ENCODE data around the gene RAB32. TPM values are rescaled to one million over a fixed set of nuclear protein-coding genes. Genes with fewer than 3 reads are reported as not detected.

RAB32 gene
- polyA plus RNA-seq, 1 of the 3 experiments (the other 2 are of a cell fraction): 36.9 TPM

GRCh38 chr6:146592451-146592850 is 48.8 kb downstream of the RAB32 start (continued):
- TF ChIP-seq TEAD4 (IDR thresholded peaks at IDR 0.05; ENCODE audit: borderline replicate concordance, insufficient read depth) (no peak), MEF2A (IDR thresholded peaks at IDR 0.05; ENCODE audit: borderline replicate concordance, low read depth) (no peak), ELF1 (IDR thresholded peaks at IDR 0.05) (no peak)

DNA sequence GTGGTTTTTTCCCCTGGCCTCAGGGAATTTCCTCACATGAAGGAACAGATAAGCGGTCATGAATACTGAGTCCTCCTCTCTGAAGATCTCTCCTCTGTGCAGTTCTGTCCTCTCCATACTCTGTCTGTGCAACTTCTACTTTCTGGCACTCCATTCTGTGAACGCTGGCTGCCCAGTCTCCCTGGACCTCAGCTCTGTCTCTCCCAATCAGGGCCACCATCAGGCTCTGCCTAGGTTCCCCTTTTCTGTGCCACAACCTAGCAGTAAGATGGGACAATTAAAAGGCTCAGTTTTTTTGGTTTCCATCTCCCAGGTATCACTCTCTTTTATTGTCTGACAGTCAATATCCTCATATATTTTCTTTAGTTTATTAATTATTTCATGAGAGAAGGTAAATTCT is 50.4 kb downstream of the RAB32 start:
- Histone ChIP-seq H3K4me1 (ENCODE audit: control insufficient read depth in 1 of 2, insufficient read depth in 2 of 2, low read depth in 1 of 2, low read length in 1 of 2) (peaks cover 0 to 2% of the 10 kb centered on the region in 2 experiments; a peak in 1 of 4 replicates), H3K4me3 (ENCODE audit: low read depth in 2 of 2, low read length in 1 of 2) (no peak overlapping the region), H3K27ac (ENCODE audit: low read depth in 2 of 2, low read length in 1 of 2) (no peak overlapping the region), H3K27me3 (ENCODE audit: insufficient read depth) (no peaks in the 10 kb centered on the region), H3K4me2 (no peak overlapping the region), H3K9me3 (no peaks in the 10 kb centered on the region), H3K36me3 (replicated peaks in 1 of 2; ENCODE audit: control insufficient read depth in 1 of 2, insufficient read depth in 2 of 2, low read length in 1 of 2) (no peaks in the 10 kb centered on the region), H2AFZ (ENCODE audit: low read depth) (no peak overlapping the region), H3K79me2 (ENCODE audit: insufficient read depth) (no peaks in the 10 kb centered on the region), H3K9ac (no peak overlapping the region), H4K20me1 (ENCODE audit: insufficient read depth) (no peaks in the 10 kb centered on the region), H3K9me2 (no peaks in the 10 kb centered on the region), H3F3A (replicated peaks; ENCODE audit: insufficient read depth) (no peaks in the 10 kb centered on the region)
- 71% methylated on average over 2 of the region's 2 CpGs for WGBS (ENCODE audit: low lambda C conversion rate)
- TF ChIP-seq, protein P1, sequence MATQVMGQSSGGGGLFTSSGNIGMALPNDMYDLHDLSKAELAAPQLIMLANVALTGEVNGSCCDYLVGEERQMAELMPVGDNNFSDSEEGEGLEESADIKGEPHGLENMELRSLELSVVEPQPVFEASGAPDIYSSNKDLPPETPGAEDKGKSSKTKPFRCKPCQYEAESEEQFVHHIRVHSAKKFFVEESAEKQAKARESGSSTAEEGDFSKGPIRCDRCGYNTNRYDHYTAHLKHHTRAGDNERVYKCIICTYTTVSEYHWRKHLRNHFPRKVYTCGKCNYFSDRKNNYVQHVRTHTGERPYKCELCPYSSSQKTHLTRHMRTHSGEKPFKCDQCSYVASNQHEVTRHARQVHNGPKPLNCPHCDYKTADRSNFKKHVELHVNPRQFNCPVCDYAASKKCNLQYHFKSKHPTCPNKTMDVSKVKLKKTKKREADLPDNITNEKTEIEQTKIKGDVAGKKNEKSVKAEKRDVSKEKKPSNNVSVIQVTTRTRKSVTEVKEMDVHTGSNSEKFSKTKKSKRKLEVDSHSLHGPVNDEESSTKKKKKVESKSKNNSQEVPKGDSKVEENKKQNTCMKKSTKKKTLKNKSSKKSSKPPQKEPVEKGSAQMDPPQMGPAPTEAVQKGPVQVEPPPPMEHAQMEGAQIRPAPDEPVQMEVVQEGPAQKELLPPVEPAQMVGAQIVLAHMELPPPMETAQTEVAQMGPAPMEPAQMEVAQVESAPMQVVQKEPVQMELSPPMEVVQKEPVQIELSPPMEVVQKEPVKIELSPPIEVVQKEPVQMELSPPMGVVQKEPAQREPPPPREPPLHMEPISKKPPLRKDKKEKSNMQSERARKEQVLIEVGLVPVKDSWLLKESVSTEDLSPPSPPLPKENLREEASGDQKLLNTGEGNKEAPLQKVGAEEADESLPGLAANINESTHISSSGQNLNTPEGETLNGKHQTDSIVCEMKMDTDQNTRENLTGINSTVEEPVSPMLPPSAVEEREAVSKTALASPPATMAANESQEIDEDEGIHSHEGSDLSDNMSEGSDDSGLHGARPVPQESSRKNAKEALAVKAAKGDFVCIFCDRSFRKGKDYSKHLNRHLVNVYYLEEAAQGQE (IDR thresholded peaks at IDR 0.05; ENCODE audit: low read depth, low read length): no peak
- TF ChIP-seq MXI1 (IDR thresholded peaks at IDR 0.05; ENCODE audit: low read depth, low read length): no peak
- no peak for TF ChIP-seq RXRA (IDR thresholded peaks at IDR 0.05; ENCODE audit: borderline replicate concordance, low read depth)
- TF ChIP-seq, protein P2, sequence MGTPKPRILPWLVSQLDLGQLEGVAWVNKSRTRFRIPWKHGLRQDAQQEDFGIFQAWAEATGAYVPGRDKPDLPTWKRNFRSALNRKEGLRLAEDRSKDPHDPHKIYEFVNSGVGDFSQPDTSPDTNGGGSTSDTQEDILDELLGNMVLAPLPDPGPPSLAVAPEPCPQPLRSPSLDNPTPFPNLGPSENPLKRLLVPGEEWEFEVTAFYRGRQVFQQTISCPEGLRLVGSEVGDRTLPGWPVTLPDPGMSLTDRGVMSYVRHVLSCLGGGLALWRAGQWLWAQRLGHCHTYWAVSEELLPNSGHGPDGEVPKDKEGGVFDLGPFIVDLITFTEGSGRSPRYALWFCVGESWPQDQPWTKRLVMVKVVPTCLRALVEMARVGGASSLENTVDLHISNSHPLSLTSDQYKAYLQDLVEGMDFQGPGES (IDR thresholded peaks at IDR 0.05; ENCODE audit: low read depth, low read length): no peak
- TF ChIP-seq JUND (IDR thresholded peaks at IDR 0.05): no peak
- TF ChIP-seq RFX5 (IDR thresholded peaks at IDR 0.05; ENCODE audit: low read length): no peak
- no peak for TF ChIP-seq GABPA (IDR thresholded peaks at IDR 0.05; ENCODE audit: low read depth)
- TF ChIP-seq, protein P3, sequence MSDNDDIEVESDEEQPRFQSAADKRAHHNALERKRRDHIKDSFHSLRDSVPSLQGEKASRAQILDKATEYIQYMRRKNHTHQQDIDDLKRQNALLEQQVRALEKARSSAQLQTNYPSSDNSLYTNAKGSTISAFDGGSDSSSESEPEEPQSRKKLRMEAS (IDR thresholded peaks at IDR 0.05; ENCODE audit: low read depth): no peak
- no peak for TF ChIP-seq ELF1 (IDR thresholded peaks at IDR 0.05)
- TF ChIP-seq EZH2phosphoT487 (IDR thresholded peaks at IDR 0.05; ENCODE audit: borderline replicate concordance, low read depth): no peak
- no peak for TF ChIP-seq PBX3 (IDR thresholded peaks at IDR 0.05)
- TF ChIP-seq TEAD4 (IDR thresholded peaks at IDR 0.05; ENCODE audit: borderline replicate concordance, insufficient read depth): no peak
- TF ChIP-seq YY1 (IDR thresholded peaks at IDR 0.05; ENCODE audit: low read depth): no peak
- TF ChIP-seq, protein P4, sequence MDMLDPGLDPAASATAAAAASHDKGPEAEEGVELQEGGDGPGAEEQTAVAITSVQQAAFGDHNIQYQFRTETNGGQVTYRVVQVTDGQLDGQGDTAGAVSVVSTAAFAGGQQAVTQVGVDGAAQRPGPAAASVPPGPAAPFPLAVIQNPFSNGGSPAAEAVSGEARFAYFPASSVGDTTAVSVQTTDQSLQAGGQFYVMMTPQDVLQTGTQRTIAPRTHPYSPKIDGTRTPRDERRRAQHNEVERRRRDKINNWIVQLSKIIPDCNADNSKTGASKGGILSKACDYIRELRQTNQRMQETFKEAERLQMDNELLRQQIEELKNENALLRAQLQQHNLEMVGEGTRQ (IDR thresholded peaks at IDR 0.05; ENCODE audit: borderline replicate concordance, low read depth, low read length): no peak
- no peak for TF ChIP-seq EP300 (IDR thresholded peaks at IDR 0.05; ENCODE audit: borderline replicate concordance in 1 of 2, low read depth in 1 of 2, low read length in 1 of 2)
- TF ChIP-seq USF1 (IDR thresholded peaks at IDR 0.05; ENCODE audit: borderline replicate concordance, low read depth): no peak
- TF ChIP-seq, protein P5, sequence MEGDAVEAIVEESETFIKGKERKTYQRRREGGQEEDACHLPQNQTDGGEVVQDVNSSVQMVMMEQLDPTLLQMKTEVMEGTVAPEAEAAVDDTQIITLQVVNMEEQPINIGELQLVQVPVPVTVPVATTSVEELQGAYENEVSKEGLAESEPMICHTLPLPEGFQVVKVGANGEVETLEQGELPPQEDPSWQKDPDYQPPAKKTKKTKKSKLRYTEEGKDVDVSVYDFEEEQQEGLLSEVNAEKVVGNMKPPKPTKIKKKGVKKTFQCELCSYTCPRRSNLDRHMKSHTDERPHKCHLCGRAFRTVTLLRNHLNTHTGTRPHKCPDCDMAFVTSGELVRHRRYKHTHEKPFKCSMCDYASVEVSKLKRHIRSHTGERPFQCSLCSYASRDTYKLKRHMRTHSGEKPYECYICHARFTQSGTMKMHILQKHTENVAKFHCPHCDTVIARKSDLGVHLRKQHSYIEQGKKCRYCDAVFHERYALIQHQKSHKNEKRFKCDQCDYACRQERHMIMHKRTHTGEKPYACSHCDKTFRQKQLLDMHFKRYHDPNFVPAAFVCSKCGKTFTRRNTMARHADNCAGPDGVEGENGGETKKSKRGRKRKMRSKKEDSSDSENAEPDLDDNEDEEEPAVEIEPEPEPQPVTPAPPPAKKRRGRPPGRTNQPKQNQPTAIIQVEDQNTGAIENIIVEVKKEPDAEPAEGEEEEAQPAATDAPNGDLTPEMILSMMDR (IDR thresholded peaks at IDR 0.05): no peak
- POLR2A ChIA-PET: no interaction called here
- no peak for DNase-seq
- CTCF ChIA-PET: interaction anchor here (1.4 kb wide), 1 partner anchor 11 kb away, joined by 3 read pairs; no protein-coding TSS in a partner anchor
